HG03558 (cell line): ENCODE measurements around the gene HSPG2.

Source experiments
- ATAC-seq: cut with Tn5 transposase; IDR thresholded peaks from one replicate; pipeline ENCODE4 v1.9.1; 2021; ENCODE audit warnings: moderate number of reproducible peaks; ENCODE audit not compliant: unreplicated experiment; ENCODE audit errors: extremely low read depth

The HSPG2 gene

GRCh38 chr1:21868941-21869454, 68.1 kb downstream of the HSPG2 start:
- no peak for ATAC-seq

- ATAC-seq = no peak
Observed at GRCh38 chr1:21868482-21868881, 68.6 kb downstream of the HSPG2 start.

GRCh38 chr1:21867451-21867996, 69.6 kb downstream of the HSPG2 start:
- no peak for ATAC-seq

GRCh38 chr1:21866707-21867043, 70.4 kb downstream of the HSPG2 start:
- ATAC-seq = no peak

GRCh38 chr1:21865943-21866706, 71.0 kb downstream of the HSPG2 start:
- peak; percentile 54 for ATAC-seq

- no peak for ATAC-seq
Observed at GRCh38 chr1:21865609-21865942, 71.5 kb downstream of the HSPG2 start.

- no peak for ATAC-seq
Observed at GRCh38 chr1:21864730-21865129, 72.4 kb downstream of the HSPG2 start.

GRCh38 chr1:21863981-21864380, 73.1 kb downstream of the HSPG2 start:
- ATAC-seq = no peak

- ATAC-seq = no peak
Observed at GRCh38 chr1:21861602-21862429, 75.3 kb downstream of the HSPG2 start.

GRCh38 chr1:21860971-21861370, 76.1 kb downstream of the HSPG2 start:
- ATAC-seq = no peak

- ATAC-seq = no peak
Observed at GRCh38 chr1:21859669-21860179, 77.4 kb downstream of the HSPG2 start.

- no peak for ATAC-seq
Observed at GRCh38 chr1:21857840-21858670, 79.1 kb downstream of the HSPG2 start.

GRCh38 chr1:21857142-21857839, 79.8 kb downstream of the HSPG2 start:
- no peak for ATAC-seq

GRCh38 chr1:21855257-21856096, 81.6 kb downstream of the HSPG2 start:
- ATAC-seq = no peak

GRCh38 chr1:21854751-21855131, 82.4 kb downstream of the HSPG2 start:
- ATAC-seq = no peak

- no peak for ATAC-seq
Observed at GRCh38 chr1:21854090-21854750, 82.9 kb downstream of the HSPG2 start.

- no peak for ATAC-seq
Observed at GRCh38 chr1:21853131-21853427, 84.0 kb downstream of the HSPG2 start.

- no peak for ATAC-seq
Observed at GRCh38 chr1:21852282-21853130, 84.6 kb downstream of the HSPG2 start.
